ENCODE results near the gene SYNPO2.
A peak's percentile ranks its signal among the peaks of the same experiment; 100 is the strongest.
"Not testable (repeated sequence)": the region's sequence is repeated elsewhere in the genome, so short reads cannot be mapped to it uniquely, and the experiment has no call there.

Gene SYNPO2

DNA sequence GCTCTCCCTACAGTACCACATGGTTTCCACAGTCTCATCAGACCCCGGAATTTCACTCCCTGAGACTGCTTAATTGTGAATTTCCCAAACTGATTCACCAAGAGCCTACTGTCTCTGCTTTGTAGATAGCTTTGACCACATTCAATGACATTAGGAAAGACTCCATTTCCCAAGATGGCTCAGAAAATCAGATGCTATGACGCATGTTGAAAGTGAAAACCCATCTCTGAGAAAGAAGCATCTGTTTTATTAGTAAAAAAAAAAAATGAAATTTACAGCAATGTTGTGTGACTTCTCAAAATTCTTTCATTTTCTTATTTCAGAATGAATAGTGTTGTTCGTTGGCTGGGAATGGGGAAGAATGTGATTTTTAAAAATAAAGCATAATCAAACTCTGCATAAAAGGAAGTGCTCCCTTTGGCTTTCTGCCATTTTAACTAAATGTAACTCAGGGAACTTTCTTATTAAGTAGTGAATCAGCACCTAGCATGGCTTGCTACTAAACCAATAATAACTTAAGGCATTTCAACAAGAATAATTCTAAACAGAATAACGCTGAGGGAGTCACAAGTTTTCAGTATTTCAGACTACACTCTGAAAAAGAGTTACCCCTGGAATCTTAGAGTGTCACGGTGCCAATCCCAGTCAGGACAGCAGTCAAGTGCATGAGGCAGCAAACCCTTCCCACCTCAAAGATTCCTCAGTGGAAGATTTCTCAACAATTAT is 149.6 kb downstream of the SYNPO2 start:
- Histone ChIP-seq H3K4me1 (ENCODE audit: control insufficient read depth, insufficient read depth, low read length) (peaks cover 5% of the 10 kb centered on the region; the same call in 1 of the 2 replicates), H3K36me3 (ENCODE audit: control insufficient read depth, insufficient read depth, low read length) (no peaks in the 10 kb centered on the region), H3K27ac (ENCODE audit: low read length) (no peak overlapping the region), H3K4me3 (ENCODE audit: low read length) (no peak overlapping the region), H3K9me3 (ENCODE audit: control insufficient read depth, insufficient read depth, low read length) (no peaks in the 10 kb centered on the region), H3K27me3 (ENCODE audit: control insufficient read depth, insufficient read depth, low read length) (no peaks in the 10 kb centered on the region)
- no CpG with 5 or more reads among the region's 5 CpGs for WGBS (ENCODE audit: insufficient coverage, insufficient read length)
- DNase-seq (ENCODE audit: low read depth, low spot score) = no peak

- Histone ChIP-seq H3K9me3 (ENCODE audit: control insufficient read depth, insufficient read depth, low read length) (no peaks in the 10 kb centered on the region), H3K4me1 (ENCODE audit: control insufficient read depth, insufficient read depth, low read length) (peaks cover 5% of the 10 kb centered on the region; the same call in 1 of the 2 replicates), H3K36me3 (ENCODE audit: control insufficient read depth, insufficient read depth, low read length) (no peaks in the 10 kb centered on the region), H3K27me3 (ENCODE audit: control insufficient read depth, insufficient read depth, low read length) (no peaks in the 10 kb centered on the region), H3K27ac (ENCODE audit: low read length) (no peak overlapping the region), H3K4me3 (ENCODE audit: low read length) (no peak overlapping the region)
- no CpG with 5 or more reads among the region's 1 CpG for WGBS (ENCODE audit: insufficient coverage, insufficient read length)
- no peak for DNase-seq (ENCODE audit: low read depth, low spot score)
These were observed 150.5 kb downstream of the SYNPO2 start for GRCh38 chr4:119039160-119039559.

DNA sequence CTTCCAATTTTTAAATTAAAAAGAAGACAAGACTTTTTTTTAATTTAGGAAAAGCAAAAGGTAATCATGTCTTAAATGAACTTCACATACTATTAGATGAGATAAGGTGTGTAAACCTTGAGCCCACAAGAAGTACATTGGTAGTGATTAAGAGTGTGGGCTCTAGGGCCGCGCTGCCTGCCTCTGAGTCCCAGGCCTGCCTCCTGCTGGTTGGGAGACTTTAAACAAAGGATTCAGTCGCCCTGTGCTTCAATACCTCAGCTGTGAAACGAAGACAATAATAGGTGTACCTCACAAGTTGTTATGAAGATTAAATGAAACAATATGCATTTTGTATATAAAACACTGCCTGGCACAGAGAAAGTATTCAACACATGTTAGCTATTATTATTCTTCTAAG is 151.1 kb downstream of the SYNPO2 start:
- Histone ChIP-seq H3K36me3 (ENCODE audit: control insufficient read depth, insufficient read depth, low read length) (no peaks in the 10 kb centered on the region), H3K4me1 (ENCODE audit: control insufficient read depth, insufficient read depth, low read length) (peaks cover 3% of the 10 kb centered on the region; the same call in 1 of the 2 replicates), H3K27ac (ENCODE audit: low read length) (no peak overlapping the region), H3K9me3 (ENCODE audit: control insufficient read depth, insufficient read depth, low read length) (no peaks in the 10 kb centered on the region), H3K4me3 (ENCODE audit: low read length) (no peak overlapping the region), H3K27me3 (ENCODE audit: control insufficient read depth, insufficient read depth, low read length) (no peaks in the 10 kb centered on the region)
- WGBS (ENCODE audit: insufficient coverage, insufficient read length) = no CpG with 5 or more reads among the region's 4 CpGs
- no peak for DNase-seq (ENCODE audit: low read depth, low spot score)

GRCh38 chr4:119040261-119040660 is 151.6 kb downstream of the SYNPO2 start:
- WGBS (ENCODE audit: insufficient coverage, insufficient read length) = no CpG with 5 or more reads among the region's 3 CpGs
- peaks cover 3% of the 10 kb centered on the region; the same call in 1 of the 2 replicates for H3K4me1 ChIP-seq (ENCODE audit: control insufficient read depth, insufficient read depth, low read length)

DNA sequence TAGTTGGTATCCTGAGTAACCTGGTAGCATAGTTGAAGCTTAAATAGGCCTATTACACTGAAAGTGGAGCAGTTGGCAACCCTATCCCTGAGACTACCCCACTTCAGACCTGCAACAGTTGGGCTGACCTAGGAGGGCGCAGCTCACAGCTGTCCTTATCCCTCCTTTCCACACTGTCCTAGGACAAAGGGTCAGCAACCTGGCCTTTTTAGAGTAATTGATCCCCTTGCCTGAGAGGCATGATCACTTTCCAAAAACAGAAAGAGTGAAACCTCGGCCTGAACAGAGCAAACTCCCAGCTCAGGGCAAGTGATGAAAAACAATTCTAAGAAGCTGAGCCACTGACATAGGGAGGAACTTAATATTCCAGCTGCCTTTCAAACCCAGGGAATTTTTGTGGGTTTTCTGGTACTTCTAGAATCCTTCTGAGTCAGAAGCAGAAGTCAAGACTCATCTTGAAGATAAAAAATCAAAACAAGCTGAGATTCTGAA is 152.1 kb downstream of the SYNPO2 start:
- Histone ChIP-seq H3K9me3 (ENCODE audit: control insufficient read depth, insufficient read depth, low read length) (no peaks in the 10 kb centered on the region), H3K36me3 (ENCODE audit: control insufficient read depth, insufficient read depth, low read length) (no peaks in the 10 kb centered on the region), H3K27me3 (ENCODE audit: control insufficient read depth, insufficient read depth, low read length) (no peaks in the 10 kb centered on the region), H3K4me1 (ENCODE audit: control insufficient read depth, insufficient read depth, low read length) (peaks cover 3% of the 10 kb centered on the region; the same call in 1 of the 2 replicates), H3K27ac (ENCODE audit: low read length) (no peak overlapping the region), H3K4me3 (ENCODE audit: low read length) (no peak overlapping the region)
- WGBS (ENCODE audit: insufficient coverage, insufficient read length) = no CpG with 5 or more reads among the region's 2 CpGs
- DNase-seq (ENCODE audit: low read depth, low spot score) = no peak

More at GRCh38 chr4:119040261-119040660, 151.6 kb downstream of the SYNPO2 start:
- no peak overlapping the region for H3K4me3 ChIP-seq (ENCODE audit: low read length)
- DNase-seq (ENCODE audit: low read depth, low spot score) = no peak
- H3K36me3 ChIP-seq (ENCODE audit: control insufficient read depth, insufficient read depth, low read length) = no peaks in the 10 kb centered on the region
- H3K9me3 ChIP-seq (ENCODE audit: control insufficient read depth, insufficient read depth, low read length) = no peaks in the 10 kb centered on the region
- no peaks in the 10 kb centered on the region for H3K27me3 ChIP-seq (ENCODE audit: control insufficient read depth, insufficient read depth, low read length)
- H3K27ac ChIP-seq (ENCODE audit: low read length) = no peak overlapping the region

- H3K27ac ChIP-seq (ENCODE audit: low read length) = no peak overlapping the region
- DNase-seq (ENCODE audit: low read depth, low spot score) = no peak
- H3K9me3 ChIP-seq (ENCODE audit: control insufficient read depth, insufficient read depth, low read length) = no peaks in the 10 kb centered on the region
- H3K4me1 ChIP-seq (ENCODE audit: control insufficient read depth, insufficient read depth, low read length) = 0 out of 2 replicates have a peak, but pooled peaks cover 1% of the 10 kb centered on the region
- H3K27me3 ChIP-seq (ENCODE audit: control insufficient read depth, insufficient read depth, low read length) = no peaks in the 10 kb centered on the region
- WGBS (ENCODE audit: insufficient coverage, insufficient read length) = no CpG with 5 or more reads among the region's 2 CpGs
- H3K36me3 ChIP-seq (ENCODE audit: control insufficient read depth, insufficient read depth, low read length) = no peaks in the 10 kb centered on the region
- H3K4me3 ChIP-seq (ENCODE audit: low read length) = no peak overlapping the region
These were observed 152.7 kb downstream of the SYNPO2 start for GRCh38 chr4:119041396-119041795.

- H3K4me1 ChIP-seq (ENCODE audit: control insufficient read depth, insufficient read depth, low read length) = 0 out of 2 replicates have a peak, but pooled peaks cover 1% of the 10 kb centered on the region
- no peak overlapping the region for H3K27ac ChIP-seq (ENCODE audit: low read length)
- no peaks in the 10 kb centered on the region for H3K27me3 ChIP-seq (ENCODE audit: control insufficient read depth, insufficient read depth, low read length)
- WGBS (ENCODE audit: insufficient coverage, insufficient read length) = no CpG with 5 or more reads among the region's 6 CpGs
- peak; percentile 78 for DNase-seq (ENCODE audit: low read depth, low spot score)
- no peaks in the 10 kb centered on the region for H3K36me3 ChIP-seq (ENCODE audit: control insufficient read depth, insufficient read depth, low read length)
- H3K9me3 ChIP-seq (ENCODE audit: control insufficient read depth, insufficient read depth, low read length) = no peaks in the 10 kb centered on the region
- no peak overlapping the region for H3K4me3 ChIP-seq (ENCODE audit: low read length)
These were observed 153.4 kb downstream of the SYNPO2 start for GRCh38 chr4:119041951-119042560.

DNA sequence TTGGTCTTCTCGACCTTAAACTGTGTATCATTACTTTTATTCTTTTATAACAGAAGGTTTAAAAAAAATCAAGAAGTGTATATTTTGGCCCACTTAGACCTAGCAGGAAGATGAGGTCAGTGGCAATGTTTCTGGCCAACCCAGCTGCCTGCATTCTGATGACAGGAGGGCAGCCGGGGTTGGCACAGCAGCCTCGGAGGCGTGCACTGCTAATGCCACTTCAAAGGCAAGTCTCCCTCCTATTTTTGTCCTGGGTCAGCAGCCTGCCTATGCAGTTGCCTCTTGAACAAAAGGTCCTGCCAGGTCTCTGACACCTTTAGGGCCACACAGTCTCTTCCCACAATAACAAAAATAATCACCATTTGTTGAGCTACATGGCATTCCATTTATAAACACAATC is 157.6 kb downstream of the SYNPO2 start:
- Histone ChIP-seq H3K4me3 (ENCODE audit: low read length) (no peak overlapping the region), H3K36me3 (ENCODE audit: control insufficient read depth, insufficient read depth, low read length) (no peaks in the 10 kb centered on the region), H3K9me3 (ENCODE audit: control insufficient read depth, insufficient read depth, low read length) (no peaks in the 10 kb centered on the region), H3K4me1 (ENCODE audit: control insufficient read depth, insufficient read depth, low read length) (no peaks in the 10 kb centered on the region), H3K27me3 (ENCODE audit: control insufficient read depth, insufficient read depth, low read length) (no peaks in the 10 kb centered on the region), H3K27ac (ENCODE audit: low read length) (no peak overlapping the region)
- WGBS (ENCODE audit: insufficient coverage, insufficient read length) = no CpG with 5 or more reads among the region's 4 CpGs
- DNase-seq (ENCODE audit: low read depth, low spot score) = no peak

GRCh38 chr4:119047059-119047458 is 158.4 kb downstream of the SYNPO2 start:
- no CpG with 5 or more reads among the region's 5 CpGs for WGBS (ENCODE audit: insufficient coverage, insufficient read length)
- not testable (repeated sequence) for H3K9me3 ChIP-seq (ENCODE audit: control insufficient read depth, insufficient read depth, low read length); H3K27me3 ChIP-seq (ENCODE audit: control insufficient read depth, insufficient read depth, low read length); H3K36me3 ChIP-seq (ENCODE audit: control insufficient read depth, insufficient read depth, low read length); DNase-seq (ENCODE audit: low read depth, low spot score); H3K27ac ChIP-seq (ENCODE audit: low read length); H3K4me1 ChIP-seq (ENCODE audit: control insufficient read depth, insufficient read depth, low read length); H3K4me3 ChIP-seq (ENCODE audit: low read length)

DNA sequence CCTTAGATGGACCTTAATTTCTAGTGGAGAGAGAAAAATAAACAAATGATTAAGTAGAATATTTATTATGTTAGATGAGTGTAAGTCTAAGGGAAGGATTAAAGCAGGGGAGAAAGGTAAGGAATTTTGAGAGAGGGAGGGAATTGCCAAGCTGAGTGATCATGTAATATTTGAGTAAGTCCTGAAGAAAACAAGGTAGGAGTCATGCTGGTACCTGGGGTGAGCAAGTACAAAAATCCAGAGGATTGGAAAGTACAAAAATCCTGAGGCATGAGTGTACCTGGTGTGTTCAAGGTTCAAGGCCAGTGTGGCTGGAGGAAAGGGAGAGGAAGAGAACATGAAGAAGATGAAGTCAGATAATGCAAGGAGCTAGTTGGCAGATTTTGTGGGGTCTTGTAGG is 159.8 kb downstream of the SYNPO2 start:
- Histone ChIP-seq H3K36me3 (ENCODE audit: control insufficient read depth, insufficient read depth, low read length) (no peaks in the 10 kb centered on the region), H3K4me3 (ENCODE audit: low read length) (no peak overlapping the region), H3K27me3 (ENCODE audit: control insufficient read depth, insufficient read depth, low read length) (no peaks in the 10 kb centered on the region), H3K4me1 (ENCODE audit: control insufficient read depth, insufficient read depth, low read length) (no peaks in the 10 kb centered on the region), H3K9me3 (ENCODE audit: control insufficient read depth, insufficient read depth, low read length) (no peaks in the 10 kb centered on the region), H3K27ac (ENCODE audit: low read length) (no peak overlapping the region)
- no peak for DNase-seq (ENCODE audit: low read depth, low spot score)

Measured in iPS DF 6.9 (cell line).